Liver (tissue), 9 donors: Measurements from ENCODE around the gene SLC35A3. TPM values are rescaled to one million over a fixed set of nuclear protein-coding genes. Genes with fewer than 3 reads are reported as not detected.

Experiments
- DNase-seq: peaks from one replicate; pipeline ENCODE4 v3.0.0-alpha.2; 2017; ENCODE audit warnings: low spot score
- H3K27ac ChIP-seq, 2 donors: one replicate each; pipeline ENCODE4 v1.7.0; 2013; ENCODE audit warnings: inconsistent platforms in 2 of 2, low read length in 2 of 2, control low read depth in 1 of 2, low read depth in 1 of 2, mild to moderate bottlenecking in 1 of 2
- H3K27me3 ChIP-seq, 4 donors: one replicate each; pipeline versions ENCODE4 v1.6.1 to v1.7.0; 2013; ENCODE audit warnings: low read length in 3 of 4, inconsistent platforms in 1 of 4, mild to moderate bottlenecking in 1 of 4, moderate library complexity in 1 of 4; ENCODE audit not compliant: control insufficient read depth in 4 of 4, insufficient read depth in 4 of 4
- H3K36me3 ChIP-seq, 4 donors: one replicate each; pipeline versions ENCODE4 v1.6.1 to v1.7.0; 2013; ENCODE audit warnings: low read length in 3 of 4, mild to moderate bottlenecking in 3 of 4, low read depth in 1 of 4, moderate library complexity in 1 of 4; ENCODE audit not compliant: control insufficient read depth in 4 of 4, insufficient read depth in 3 of 4
- H3K4me1 ChIP-seq, 4 donors: one replicate each; pipeline versions ENCODE4 v1.6.1 to v1.7.0; 2013; ENCODE audit warnings: low read length in 3 of 4, mild to moderate bottlenecking in 3 of 4, moderate library complexity in 1 of 4; ENCODE audit not compliant: control insufficient read depth in 4 of 4, insufficient read depth in 4 of 4
- H3K4me3 ChIP-seq, 3 donors: one replicate each; pipeline versions ENCODE4 v1.6.1 to v1.7.0; 2013; ENCODE audit warnings: low read length in 3 of 3, control low read depth in 1 of 3, low read depth in 1 of 3, mild to moderate bottlenecking in 1 of 3
- H3K9ac ChIP-seq, 2 donors: one replicate each; pipeline ENCODE4 v1.7.0; 2013; ENCODE audit warnings: low read length in 2 of 2, mild to moderate bottlenecking in 2 of 2, moderate library complexity in 2 of 2, control low read depth in 1 of 2, low read depth in 1 of 2
- H3K9me3 ChIP-seq, 4 donors: one replicate each; pipeline versions ENCODE4 v1.6.1 to v1.7.0; 2013; ENCODE audit warnings: low read length in 3 of 4; ENCODE audit not compliant: control insufficient read depth in 4 of 4
- ATF3 ChIP-seq: IDR thresholded peaks from 2 replicates; pipeline ENCODE4 v1.6.1; 2016; ENCODE audit warnings: antibody characterized with exemption
- CTCF ChIP-seq: fragments of 150-350 bp; IDR thresholded peaks from 2 replicates; pipeline ENCODE4 v1.5.1; 2017; ENCODE audit warnings: improper control_type of control experiment, low read depth, low read length; ENCODE audit not compliant: missing input control
- EGR1 ChIP-seq, 2 donors: IDR thresholded peaks; 2 replicates each; pipeline ENCODE4 v1.6.1; 2016 to 2018; ENCODE audit warnings: antibody characterized with exemption in 2 of 2, low read depth in 2 of 2
- FOXA1 ChIP-seq: IDR thresholded peaks from 2 replicates; pipeline ENCODE4 v1.6.1; 2016; ENCODE audit warnings: antibody characterized with exemption
- FOXA2 ChIP-seq: IDR thresholded peaks from 2 replicates; pipeline ENCODE4 v1.6.1; 2016; ENCODE audit warnings: antibody characterized with exemption
- GABPA ChIP-seq, 2 donors: IDR thresholded peaks in 1 of 2; conservative IDR thresholded peaks in 1 of 2; 2 replicates each; pipeline ENCODE4 v1.6.1; 2016; ENCODE audit warnings: antibody characterized with exemption in 2 of 2, mild to moderate bottlenecking in 1 of 2, moderate library complexity in 1 of 2
- HNF4A ChIP-seq, 2 donors: conservative IDR thresholded peaks; 2 replicates each; pipeline ENCODE4 v1.6.1; 2016; ENCODE audit warnings: antibody characterized with exemption in 2 of 2, mild to moderate bottlenecking in 2 of 2
- HNF4G ChIP-seq: IDR thresholded peaks from 2 replicates; pipeline ENCODE4 v1.6.1; 2016; ENCODE audit warnings: antibody characterized with exemption
- JUND ChIP-seq, 2 donors: IDR thresholded peaks; 2 replicates each; pipeline ENCODE4 v1.6.1; 2016; ENCODE audit warnings: antibody characterized with exemption in 2 of 2
- NR2F2 ChIP-seq: IDR thresholded peaks from 2 replicates; pipeline ENCODE4 v1.6.1; 2016; ENCODE audit warnings: antibody characterized with exemption
- RAD21 ChIP-seq, 2 donors: IDR thresholded peaks; 2 replicates each; pipeline ENCODE4 v1.6.1; 2016; ENCODE audit warnings: antibody characterized with exemption in 2 of 2, mild to moderate bottlenecking in 2 of 2
- REST ChIP-seq: IDR thresholded peaks from 2 replicates; pipeline ENCODE4 v1.6.1; 2016; ENCODE audit warnings: antibody characterized with exemption, mild to moderate bottlenecking
- RXRA ChIP-seq, 2 donors: IDR thresholded peaks; 2 replicates each; pipeline ENCODE4 v1.6.1; 2017 to 2018; ENCODE audit warnings: antibody characterized with exemption in 2 of 2, mild to moderate bottlenecking in 1 of 2
- SP1 ChIP-seq: IDR thresholded peaks from 2 replicates; pipeline ENCODE4 v1.6.1; 2018; ENCODE audit warnings: antibody characterized with exemption, mild to moderate bottlenecking
- TAF1 ChIP-seq: conservative IDR thresholded peaks from 2 replicates; pipeline ENCODE4 v1.6.1; 2016; ENCODE audit warnings: antibody characterized with exemption, mild to moderate bottlenecking
- YY1 ChIP-seq: IDR thresholded peaks from 2 replicates; pipeline ENCODE4 v1.6.1; 2016; ENCODE audit warnings: antibody characterized with exemption, mild to moderate bottlenecking
- ZBTB33 ChIP-seq: IDR thresholded peaks from 2 replicates; pipeline ENCODE4 v1.6.1; 2016; ENCODE audit warnings: antibody characterized with exemption
- polyA plus RNA-seq, 2 donors: library from polyadenylated mRNA; stranded (reverse) in 1 of 2; unstranded in 1 of 2; fragments of 200-250 nt in 1 of 2; fragments of >200 nt in 1 of 2; fragmentation: Nextera tagmentation in 1 of 2; extraction: Ambion mirVana in 1 of 2; gene quantifications; one replicate each; pipeline versions ENCODE4 v1.2.1 to v1.2.3, GENCODE V29; 2013 to 2015
- total RNA-seq, 2 donors: library from RNA; depleted of rRNA; stranded (reverse); fragments of >200 nt; gene quantifications; one replicate each; pipeline ENCODE4 v1.2.3, GENCODE V29; 2014
- donor health status: healthy.
- donor health status: healthy.
- donor health status: healthy.
- donor health status: healthy.
- donor health status: healthy.

Gene SLC35A3
- total and polyA plus RNA-seq, 4 donors, result 12.1 to 35.1 (median 14.4) TPM

GRCh38 chr1:99979091-99979490, 9.3 kb downstream of the SLC35A3 start:
- peaks cover 0 to 10% (median 2%) of the 10 kb centered on the region in 4 donors for H3K4me1 ChIP-seq
- no peak for DNase-seq
- H3K27ac ChIP-seq, result no peak overlapping the region
- TF ChIP-seq SP1 (no peak), JUND (IDR thresholded peaks at IDR 0.05) (no peak), YY1 (no peak), RXRA (IDR thresholded peaks at IDR 0.05) (no peak), FOXA2 (no peak), NR2F2 (no peak), RAD21 (IDR thresholded peaks at IDR 0.05) (no peak), FOXA1 (no peak), CTCF (no peak), HNF4G (no peak), EGR1 (IDR thresholded peaks at IDR 0.05; ENCODE audit: low read depth in 2 of 2) (no peak), GABPA (IDR thresholded peaks at IDR 0.05 in 1 of 2, conservative IDR thresholded peaks at IDR 0.05 in 1 of 2) (no peak), REST (no peak), TAF1 (no peak), HNF4A (conservative IDR thresholded peaks at IDR 0.05) (no peak)
- H3K9ac ChIP-seq, result no peak overlapping the region
- H3K4me3 ChIP-seq, result no peak overlapping the region
- H3K36me3 ChIP-seq, result peaks cover 0 to 4% (median 2%) of the 10 kb centered on the region in 4 donors
- H3K27me3 ChIP-seq, result no peaks in the 10 kb centered on the region
- no peaks in the 10 kb centered on the region for H3K9me3 ChIP-seq

GRCh38 chr1:99980928-99981327, 11.1 kb downstream of the SLC35A3 start:
- TF ChIP-seq YY1, result no peak
- no peak for TF ChIP-seq FOXA2
- TF ChIP-seq FOXA1, result no peak
- TF ChIP-seq CTCF, result no peak
- TF ChIP-seq NR2F2, result no peak
- no peak for TF ChIP-seq RAD21 (IDR thresholded peaks at IDR 0.05)
- TF ChIP-seq ATF3, result no peak
- no peak for TF ChIP-seq SP1
- TF ChIP-seq ZBTB33, result no peak
- no peak for TF ChIP-seq EGR1 (IDR thresholded peaks at IDR 0.05; ENCODE audit: low read depth in 2 of 2)
- no peak for TF ChIP-seq GABPA (IDR thresholded peaks at IDR 0.05 in 1 of 2, conservative IDR thresholded peaks at IDR 0.05 in 1 of 2)
- Histone ChIP-seq H3K36me3 (peaks cover 0 to 4% (median 0%) of the 10 kb centered on the region in 4 donors), H3K4me1 (no peaks in the 10 kb centered on the region), H3K4me3 (no peak overlapping the region), H3K27ac (no peak overlapping the region), H3K27me3 (no peaks in the 10 kb centered on the region), H3K9me3 (no peaks in the 10 kb centered on the region), H3K9ac (no peak overlapping the region)
- no peak for DNase-seq
